GM12878 (cell line): Measurements from ENCODE around the gene SOX3. TPM values are rescaled to one million over a fixed set of nuclear protein-coding genes. Genes with fewer than 3 reads are reported as not detected.

Experiments
- ATAC-seq: fragments of 200-7000 bp; cut with Tn5 transposase; 3 replicates; pipeline ENCODE4 v1.9.1; 2020; ENCODE audit warnings: mild to moderate bottlenecking, moderate library complexity
- BruUV-seq: library from RNA; stranded (reverse); fragments of 400-500 nt; replicated peaks from 2 replicates; lab custom pipeline; 2021; lab: Mats Ljungman, UMichigan
- CTCF ChIA-PET: fragments of 300-600 bp; sonication (Branson Sonifier 250); formaldehyde crosslinking; extraction: SDS; loops from one replicate; lab custom pipeline; 2021; ENCODE audit warnings: inconsistent platforms; lab: Yijun Ruan, JAX
- POLR2A ChIA-PET: fragments of 350-600 bp; formaldehyde crosslinking; extraction: SDS; loops from one replicate; lab custom pipeline; 2021; ENCODE audit warnings: inconsistent platforms; lab: Charles Lee
- RAD21 ChIA-PET: fragments of 300-600 bp; sonication (Branson Sonifier 250); formaldehyde crosslinking; loops from one replicate; lab custom pipeline; 2023; ENCODE audit warnings: antibody characterized with exemption; ENCODE audit not compliant: unreplicated experiment; lab: Charles Lee
- SMC1A ChIA-PET: fragments of 300-600 bp; sonication (Branson Sonifier 250); formaldehyde crosslinking; loops from one replicate; lab custom pipeline; 2023; ENCODE audit not compliant: unreplicated experiment, uncharacterized antibody; lab: Charles Lee
- DNase-seq: peaks from one replicate; pipeline ENCODE4 v3.0.0-alpha.2; 2011; ENCODE audit warnings: low read depth, low spot score
- FAIRE-seq: peaks from 3 replicates; lab custom pipeline; 2011; peaks lifted over from hg19 to GRCh38; lab: Jason Lieb, UNC
- H2AFZ ChIP-seq: 2 replicates; pipeline ENCODE4 v1.6.0; 2011; ENCODE audit warnings: low read depth, low read length, control low read depth; ENCODE audit not compliant: control insufficient read depth
- H3K27ac ChIP-seq: 2 replicates; pipeline ENCODE4 v1.5.1; 2011; ENCODE audit warnings: control low read depth; ENCODE audit not compliant: control insufficient read depth, insufficient read depth
- H3K27me3 ChIP-seq, 2 experiments: replicated peaks in 1 of 2; 2 replicates each; pipeline versions ENCODE4 v1.6.0 to v1.6.1; 2011; ENCODE audit warnings: low read length in 1 of 2; ENCODE audit not compliant: control insufficient read depth in 2 of 2, insufficient read depth in 2 of 2
- H3K36me3 ChIP-seq, 2 experiments: 2 replicates each; pipeline ENCODE4 v1.5.1; 2011; ENCODE audit warnings: low read length in 1 of 2; ENCODE audit not compliant: control insufficient read depth in 2 of 2, insufficient read depth in 2 of 2
- H3K4me1 ChIP-seq: 2 replicates; pipeline ENCODE4 v1.6.1; 2011; ENCODE audit warnings: mild to moderate bottlenecking, low read length, moderate library complexity, mixed read lengths; ENCODE audit not compliant: control insufficient read depth, insufficient read depth
- H3K4me2 ChIP-seq: 2 replicates; pipeline ENCODE4 v1.6.0; 2011; ENCODE audit warnings: control low read depth; ENCODE audit not compliant: control insufficient read depth, insufficient read depth
- H3K4me3 ChIP-seq: fragments of 200-600 bp; sonication (generic); 2 replicates; pipeline ENCODE4 v1.5.1; 2016
- H3K79me2 ChIP-seq: 2 replicates; pipeline ENCODE4 v1.6.0; 2011; ENCODE audit warnings: low read length; ENCODE audit not compliant: control insufficient read depth, insufficient read depth
- H3K9ac ChIP-seq: 2 replicates; pipeline ENCODE4 v1.8.0; 2011; ENCODE audit warnings: low read length, control low read depth, mixed read lengths; ENCODE audit not compliant: control insufficient read depth, insufficient read depth
- H3K9me3 ChIP-seq: replicated peaks from 3 replicates; pipeline ENCODE4 v1.5.1; 2011; ENCODE audit warnings: mild to moderate bottlenecking, low read length; ENCODE audit not compliant: control insufficient read depth, insufficient read depth
- H4K20me1 ChIP-seq: 2 replicates; pipeline ENCODE4 v1.6.0; 2011; ENCODE audit not compliant: control insufficient read depth, insufficient read depth
- CHD1 ChIP-seq: IDR thresholded peaks from 2 replicates; pipeline ENCODE4 v1.6.1; 2012; ENCODE audit warnings: low read depth, low read length, improper control_type of control experiment
- HDAC6 ChIP-seq: fragments of 200-600 bp; sonication (generic); IDR thresholded peaks from one replicate; pipeline ENCODE4 v1.8.0; 2017; ENCODE audit warnings: antibody characterized with exemption; ENCODE audit not compliant: unreplicated experiment
- PML ChIP-seq: IDR thresholded peaks from 2 replicates; pipeline ENCODE4 v1.6.1; 2012; ENCODE audit warnings: low read length, inconsistent platforms
- POLR2A ChIP-seq: IDR thresholded peaks from 2 replicates; pipeline ENCODE4 v1.6.1; 2011; ENCODE audit warnings: low read depth, mild to moderate bottlenecking, low read length
- TAF1 ChIP-seq: IDR thresholded peaks from 2 replicates; pipeline ENCODE4 v1.6.1; 2011; ENCODE audit warnings: mild to moderate bottlenecking, low read depth, low read length, borderline replicate concordance
- WGBS: methylation state at CpG from one replicate; pipeline ENCODE4 v1.1.6; 2016; ENCODE audit warnings: low lambda C conversion rate; ENCODE audit not compliant: insufficient replicate concordance, insufficient coverage; ENCODE audit errors: missing lambda C conversion rate; 5-methylcytosine and 5-hydroxymethylcytosine counted together
- in situ Hi-C: fragments of 300-500 bp; cut with MboI; formaldehyde crosslinking; loops from 9 replicates; pipeline ENCODE4 v1.14.3; 2018; ENCODE audit warnings: mixed read lengths
- intact Hi-C: fragments of 100-400 bp; cut with micrococcal nuclease; formaldehyde crosslinking; loops from one replicate; pipeline ENCODE4 v1.14.2; 2022; ENCODE audit not compliant: unreplicated experiment
- polyA plus RNA-seq, 11 experiments: library from polyadenylated mRNA; depleted of rRNA in 4 of 11; unstranded in 6 of 11; stranded (reverse) in 5 of 11; fragments of >200 nt; fragmentation: Nextera tagmentation in 4 of 11; fragmentation: Illumina TruSeq in 1 of 11; extraction: Ambion mirVana in 4 of 11; extraction: Trizol in 1 of 11; gene quantifications; 1 replicate in 1 of 11; 2 replicates in 10 of 11; pipeline versions ENCODE4 v1.2.1 to v1.2.3, GENCODE V29; 2011 to 2016; ENCODE audit warnings: inconsistent platforms in 2 of 11, missing spikeins in 2 of 11, low read depth in 1 of 11
- total RNA-seq, 4 experiments: library from RNA; depleted of rRNA in 3 of 4; stranded (reverse); fragments of >200 nt in 3 of 4; fragmentation: Illumina TruSeq in 1 of 4; extraction: Trizol in 1 of 4; gene quantifications; 2 replicates each; pipeline versions ENCODE4 v1.2.1 to v1.2.3, GENCODE V29; 2013 to 2021

The SOX3 gene
- total and polyA plus RNA-seq, 10 of the 15 experiments (the other 5 are each of a cell fraction or from before 2014, with no cell fraction given): not detected

- no peaks in the 10 kb centered on the region; the same call in 2 of the 3 replicates for H3K9me3 ChIP-seq
- H3K4me1 ChIP-seq: no peaks in the 10 kb centered on the region
- ChIA-PET SMC1A (no interaction called here), POLR2A (no interaction called here), RAD21 (no interaction called here), CTCF (no interaction called here)
- no peak for TF ChIP-seq PML
- no peak for TF ChIP-seq HDAC6
- no peak for TF ChIP-seq POLR2A
- no peak for TF ChIP-seq TAF1
- in situ Hi-C loops (no loop called here), intact Hi-C loops (no loop called here)
- H2AFZ ChIP-seq: no peak overlapping the region
- no peak overlapping the region for H3K9ac ChIP-seq
- H3K27me3 ChIP-seq: no peaks in the 10 kb centered on the region
- H3K79me2 ChIP-seq: no peaks in the 10 kb centered on the region
- no TSS peak for BruUV-seq
- no peak for FAIRE-seq
- H4K20me1 ChIP-seq: no peaks in the 10 kb centered on the region
- no peaks in the 10 kb centered on the region for H3K36me3 ChIP-seq
- ATAC-seq: no peak
- no peak overlapping the region for H3K4me2 ChIP-seq
- DNase-seq: no peak
- no peak overlapping the region for H3K4me3 ChIP-seq
- H3K27ac ChIP-seq: no peak overlapping the region
These were observed 29.8 kb downstream of the SOX3 start for GRCh38 chrX:140475025-140475424.

- no TSS peak for BruUV-seq
- H3K27ac ChIP-seq: no peak overlapping the region
- H2AFZ ChIP-seq: no peak overlapping the region
- H3K36me3 ChIP-seq: no peaks in the 10 kb centered on the region
- POLR2A ChIA-PET: no interaction called here
- in situ Hi-C loops (no loop called here), intact Hi-C loops (no loop called here)
- no peaks in the 10 kb centered on the region for H3K27me3 ChIP-seq
- no peaks in the 10 kb centered on the region for H4K20me1 ChIP-seq
- FAIRE-seq (no peak), DNase-seq (no peak), ATAC-seq (no peak)
- RAD21 ChIA-PET: no interaction called here
- H3K9me3 ChIP-seq: no peaks in the 10 kb centered on the region
- no peak overlapping the region for H3K4me3 ChIP-seq
- SMC1A ChIA-PET: no interaction called here
- H3K9ac ChIP-seq: no peak overlapping the region
- no peaks in the 10 kb centered on the region for H3K4me1 ChIP-seq
- no peaks in the 10 kb centered on the region for H3K79me2 ChIP-seq
- CTCF ChIA-PET: no interaction called here
- H3K4me2 ChIP-seq: no peak overlapping the region
- 36% methylated on average over 5 of the region's 5 CpGs for WGBS
- TF ChIP-seq POLR2A: no peak
- TF ChIP-seq CHD1: no peak
- TF ChIP-seq, all 136 proteins: peak for 0
These were observed 37.7 kb downstream of the SOX3 start for GRCh38 chrX:140467211-140467610.

Other genes starting within 250 kb of the SOX3 start
- gene LINC00632, start 204.7 kb upstream of the SOX3 start, total RNA-seq (2014; rRNA removed): not detected in 2 replicates
- gene LINC00632, start 204.7 kb upstream of the SOX3 start, total RNA-seq (2014; rRNA removed; fragmentation: Illumina TruSeq; extraction: Trizol): not detected in 2 replicates
- 0.24 and 0.26 TPM in 2 replicates for gene LINC00632, start 204.7 kb upstream of the SOX3 start, total RNA-seq (2021)
- 0.50 and 0.55 TPM in 2 replicates for gene LINC00632, start 204.7 kb upstream of the SOX3 start, polyA plus RNA-seq (2011; rRNA removed)
- not detected in 2 replicates for gene LINC00632, start 204.7 kb upstream of the SOX3 start, polyA plus RNA-seq (2014; fragmentation: Illumina TruSeq; extraction: Trizol)
- gene LINC00632, start 204.7 kb upstream of the SOX3 start, polyA plus RNA-seq (2014; fragmentation: Nextera tagmentation; extraction: Ambion mirVana): not detected
- not detected in 2 replicates for gene LINC00632, start 204.7 kb upstream of the SOX3 start, polyA plus RNA-seq (2014; rRNA removed)
- gene LINC00632, start 204.7 kb upstream of the SOX3 start, polyA plus RNA-seq (2016; fragmentation: Nextera tagmentation; extraction: Ambion mirVana): not detected